ENCODE data around the gene MRPS24.
A peak's percentile ranks its signal among the peaks of the same experiment; 100 is the strongest.

MRPS24 gene

GRCh38 chr7:43888993-43889945 lies 20.0 kb upstream of the MRPS24 start:
- DNase-seq (ENCODE audit: low read depth in 2 of 2): peak in 1 of 2 donors; percentile 29
- TF ChIP-seq, protein P1, sequence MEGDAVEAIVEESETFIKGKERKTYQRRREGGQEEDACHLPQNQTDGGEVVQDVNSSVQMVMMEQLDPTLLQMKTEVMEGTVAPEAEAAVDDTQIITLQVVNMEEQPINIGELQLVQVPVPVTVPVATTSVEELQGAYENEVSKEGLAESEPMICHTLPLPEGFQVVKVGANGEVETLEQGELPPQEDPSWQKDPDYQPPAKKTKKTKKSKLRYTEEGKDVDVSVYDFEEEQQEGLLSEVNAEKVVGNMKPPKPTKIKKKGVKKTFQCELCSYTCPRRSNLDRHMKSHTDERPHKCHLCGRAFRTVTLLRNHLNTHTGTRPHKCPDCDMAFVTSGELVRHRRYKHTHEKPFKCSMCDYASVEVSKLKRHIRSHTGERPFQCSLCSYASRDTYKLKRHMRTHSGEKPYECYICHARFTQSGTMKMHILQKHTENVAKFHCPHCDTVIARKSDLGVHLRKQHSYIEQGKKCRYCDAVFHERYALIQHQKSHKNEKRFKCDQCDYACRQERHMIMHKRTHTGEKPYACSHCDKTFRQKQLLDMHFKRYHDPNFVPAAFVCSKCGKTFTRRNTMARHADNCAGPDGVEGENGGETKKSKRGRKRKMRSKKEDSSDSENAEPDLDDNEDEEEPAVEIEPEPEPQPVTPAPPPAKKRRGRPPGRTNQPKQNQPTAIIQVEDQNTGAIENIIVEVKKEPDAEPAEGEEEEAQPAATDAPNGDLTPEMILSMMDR (IDR thresholded peaks at IDR 0.05; ENCODE audit: low read depth, low read length): no peak
- no peak overlapping the region for H3K4me3 ChIP-seq (replicated peaks in 1 of 2; ENCODE audit: low read depth in 2 of 2, low read length in 2 of 2)

DNA sequence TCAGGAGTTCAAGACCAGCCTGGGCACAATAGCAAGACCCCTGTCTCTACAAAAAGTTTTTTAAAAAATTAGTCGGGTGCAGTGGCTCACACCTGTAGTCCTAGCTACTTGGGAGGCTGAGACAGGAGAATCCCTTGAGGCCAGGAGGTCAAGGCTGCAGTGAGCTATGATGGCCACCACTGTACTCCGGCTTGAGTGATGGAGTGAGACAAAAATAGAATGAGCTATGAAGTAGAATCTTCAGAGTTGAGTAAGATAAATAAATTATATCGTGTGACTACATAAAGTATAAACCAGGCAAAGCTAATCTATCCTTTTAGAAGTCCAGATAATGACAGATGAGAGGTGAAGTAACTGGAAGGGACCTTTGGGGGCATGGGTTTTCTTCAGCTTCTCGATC lies 15.3 kb upstream of the MRPS24 start:
- no peak overlapping the region for H3K4me3 ChIP-seq (replicated peaks in 1 of 2; ENCODE audit: low read depth in 2 of 2, low read length in 2 of 2)
- DNase-seq (ENCODE audit: low read depth in 2 of 2): no peak
- TF ChIP-seq, protein P1 (IDR thresholded peaks at IDR 0.05; ENCODE audit: low read depth, low read length): no peak

- TF ChIP-seq, protein P1 (IDR thresholded peaks at IDR 0.05; ENCODE audit: low read depth, low read length): no peak
- no peak for DNase-seq (ENCODE audit: low read depth in 2 of 2)
- H3K4me3 ChIP-seq (replicated peaks in 1 of 2; ENCODE audit: low read depth in 2 of 2, low read length in 2 of 2): no peak overlapping the region
Observed at GRCh38 chr7:43884209-43884608, 14.9 kb upstream of the MRPS24 start.

DNA sequence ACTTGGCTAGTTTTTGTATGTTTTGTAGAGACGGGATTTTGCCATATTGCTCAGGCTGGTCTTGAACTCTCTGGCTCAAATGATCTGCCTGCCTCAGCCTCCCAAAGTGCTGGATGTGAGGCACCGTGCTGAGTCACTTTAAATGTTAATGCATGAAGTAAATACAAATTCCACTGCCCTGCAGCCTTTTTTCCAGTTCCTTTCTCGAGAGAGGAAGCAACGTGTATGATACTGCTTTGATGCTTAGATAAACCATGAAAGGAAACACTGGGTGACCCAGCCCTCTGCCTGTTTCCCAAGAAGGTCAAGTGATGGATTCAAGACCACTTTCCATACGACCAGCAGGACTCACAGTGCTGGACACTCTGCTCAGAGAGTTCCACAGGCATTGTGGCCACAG lies 11.3 kb upstream of the MRPS24 start:
- peak in 1 of 2 donors; percentile 11 for DNase-seq (ENCODE audit: low read depth in 2 of 2)
- H3K4me3 ChIP-seq (replicated peaks in 1 of 2; ENCODE audit: low read depth in 2 of 2, low read length in 2 of 2): no peak overlapping the region
- TF ChIP-seq, protein P1 (IDR thresholded peaks at IDR 0.05; ENCODE audit: low read depth, low read length): no peak

DNA sequence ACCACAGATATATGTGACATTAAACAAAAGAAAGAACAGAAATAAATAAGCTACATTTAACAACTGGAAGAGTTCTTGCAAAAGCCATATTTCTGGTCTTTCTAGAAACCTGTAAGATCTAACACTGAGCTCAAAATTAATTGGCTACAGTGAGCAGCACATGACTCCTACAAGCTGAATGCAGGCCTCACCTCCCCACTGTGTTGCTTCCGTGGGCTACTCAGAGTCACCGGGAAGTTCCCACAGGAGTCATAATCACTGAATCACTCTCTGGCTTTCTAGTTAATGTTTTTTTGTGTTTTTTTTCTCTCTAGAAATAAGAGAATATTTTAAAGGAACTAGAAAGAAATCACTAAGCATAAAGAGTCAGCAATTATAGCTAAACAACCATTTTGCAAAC lies 10.2 kb upstream of the MRPS24 start:
- TF ChIP-seq, protein P1 (IDR thresholded peaks at IDR 0.05; ENCODE audit: low read depth, low read length): no peak
- peak; percentile 63 to 86 for DNase-seq (ENCODE audit: low read depth in 2 of 2)
- H3K4me3 ChIP-seq (replicated peaks in 1 of 2; ENCODE audit: low read depth in 2 of 2, low read length in 2 of 2): no peak overlapping the region

GRCh38 chr7:43878867-43879266 lies 9.6 kb upstream of the MRPS24 start:
- peak; percentile 28 to 85 for DNase-seq (ENCODE audit: low read depth in 2 of 2)
- no peak overlapping the region for H3K4me3 ChIP-seq (replicated peaks in 1 of 2; ENCODE audit: low read depth in 2 of 2, low read length in 2 of 2)
- TF ChIP-seq, protein P1 (IDR thresholded peaks at IDR 0.05; ENCODE audit: low read depth, low read length): no peak
